Measurements from ENCODE around the gene NANS.

GRCh38 chr9:98094851-98095250 lies 38.3 kb downstream of the NANS start:
- no peak for TF ChIP-seq ZNF274 (IDR thresholded peaks at IDR 0.05; ENCODE audit: low read depth, low read length)
- TF ChIP-seq YY1 (IDR thresholded peaks at IDR 0.05; ENCODE audit: insufficient read depth, insufficient read length), result no peak
- no peak for TF ChIP-seq SUZ12 (IDR thresholded peaks at IDR 0.05; ENCODE audit: extremely low read depth, insufficient read depth, insufficient read length)

All from NT2/D1 (cell line).